WTC11 (cell line): ENCODE data around the gene NUDT22.

Experiments
- ESRRA ChIP-seq: sonication (generic); formaldehyde crosslinking; IDR thresholded peaks from 2 replicates; pipeline ENCODE4 v1.8.1; 2022; ENCODE audit warnings: mild to moderate bottlenecking, missing genetic modification reagents, borderline replicate concordance
- JUN ChIP-seq: sonication (generic); formaldehyde crosslinking; IDR thresholded peaks from 2 replicates; pipeline ENCODE4 v1.8.0; 2023; ENCODE audit warnings: mild to moderate bottlenecking, missing genetic modification reagents
- SP1 ChIP-seq: sonication (generic); formaldehyde crosslinking; conservative IDR thresholded peaks from 2 replicates; pipeline ENCODE4 v1.8.1; 2022; ENCODE audit warnings: missing genetic modification reagents
- ZBTB21 ChIP-seq: sonication (generic); formaldehyde crosslinking; IDR thresholded peaks from 2 replicates; pipeline ENCODE4 v1.8.1; 2023; ENCODE audit warnings: mild to moderate bottlenecking, missing genetic modification reagents, borderline replicate concordance
- ZNF232 ChIP-seq: sonication (generic); formaldehyde crosslinking; IDR thresholded peaks from 2 replicates; pipeline ENCODE4 v1.8.0; 2022; ENCODE audit warnings: mild to moderate bottlenecking, missing genetic modification reagents
- TF ChIP-seq, protein P1 (sequence below): fragments of 200-600 bp; IDR thresholded peaks from 2 replicates; pipeline ENCODE4 v1.8.0; 2022; ENCODE audit warnings: antibody characterized with exemption
- TF ChIP-seq, protein P2 (sequence below): sonication (generic); formaldehyde crosslinking; IDR thresholded peaks from 2 replicates; pipeline ENCODE4 v1.8.1; 2022; ENCODE audit warnings: mild to moderate bottlenecking, moderate library complexity, missing genetic modification reagents
- TF ChIP-seq, protein P3 (sequence below): sonication (generic); formaldehyde crosslinking; IDR thresholded peaks from 2 replicates; pipeline ENCODE4 v1.8.1; 2022; ENCODE audit warnings: missing genetic modification reagents, borderline replicate concordance
- TF ChIP-seq, protein P4 (sequence below): sonication (generic); formaldehyde crosslinking; IDR thresholded peaks from 2 replicates; pipeline ENCODE4 v1.8.0; 2022; ENCODE audit warnings: mild to moderate bottlenecking, missing genetic modification reagents
- TF ChIP-seq, protein P5 (sequence below): fragments of 250-450 bp; sonication (Bioruptor Pico); IDR thresholded peaks from 2 replicates; pipeline ENCODE4 v1.9.0; 2021; ENCODE audit warnings: mild to moderate bottlenecking
- TF ChIP-seq, protein P6 (sequence below): sonication (generic); formaldehyde crosslinking; IDR thresholded peaks from 2 replicates; pipeline ENCODE4 v1.8.1; 2022; ENCODE audit warnings: low read depth, missing genetic modification reagents, borderline replicate concordance
- TF ChIP-seq, protein P7 (sequence below): sonication (generic); formaldehyde crosslinking; IDR thresholded peaks from 2 replicates; pipeline ENCODE4 v1.8.1; 2023; ENCODE audit warnings: mild to moderate bottlenecking, missing genetic modification reagents, moderate library complexity

DNA sequence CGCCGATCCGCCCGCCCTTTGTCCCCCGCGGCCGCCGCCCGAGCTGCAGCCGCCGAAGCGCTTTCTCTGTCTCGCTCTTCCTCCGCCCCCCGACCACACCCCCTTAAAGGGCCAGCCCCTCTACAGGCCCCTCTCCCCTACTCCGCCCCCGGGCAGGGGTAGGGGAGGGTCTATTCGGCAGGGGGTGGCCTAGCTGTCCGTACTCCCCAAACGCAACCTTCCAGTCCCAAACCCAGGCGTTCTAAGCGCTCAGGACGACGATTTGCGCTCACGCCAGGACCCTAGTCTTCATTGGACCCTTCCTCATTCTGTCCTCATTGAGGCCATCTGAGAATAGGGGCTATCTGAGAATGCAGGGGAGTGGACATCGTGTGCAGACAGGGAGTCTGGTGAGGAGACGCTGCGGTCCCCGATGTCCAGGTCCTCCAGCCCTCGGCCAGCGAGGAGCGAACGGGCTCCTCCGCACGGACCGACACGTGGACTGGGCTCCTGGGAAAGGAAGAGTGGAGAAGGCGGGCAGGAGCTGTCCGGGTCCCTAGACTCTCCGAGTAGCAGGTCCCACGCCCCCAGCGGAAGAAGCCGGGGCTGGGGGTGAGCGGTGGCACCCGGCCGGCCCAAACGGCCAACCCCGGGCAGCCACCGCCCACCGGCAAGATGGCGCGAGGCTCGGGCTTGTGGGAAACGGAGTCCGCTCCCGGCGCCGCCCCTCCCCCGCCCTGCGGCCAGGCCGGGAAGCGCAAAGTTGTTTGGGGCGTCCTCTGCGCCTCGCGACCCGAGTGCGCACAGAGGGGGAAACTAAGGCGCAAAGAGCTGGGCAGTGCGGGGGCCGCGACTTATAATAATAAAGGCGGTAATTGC, 21.0 kb downstream of the NUDT22 start, which contains the start of gene PPP1R14B:
- peak; percentile 75 for TF ChIP-seq SP1 (CRISPR knock-in tag)
- TF ChIP-seq JUN (CRISPR knock-in tag) = no peak
- no peak for TF ChIP-seq ZNF232 (CRISPR knock-in tag)
- TF ChIP-seq, protein P1, sequence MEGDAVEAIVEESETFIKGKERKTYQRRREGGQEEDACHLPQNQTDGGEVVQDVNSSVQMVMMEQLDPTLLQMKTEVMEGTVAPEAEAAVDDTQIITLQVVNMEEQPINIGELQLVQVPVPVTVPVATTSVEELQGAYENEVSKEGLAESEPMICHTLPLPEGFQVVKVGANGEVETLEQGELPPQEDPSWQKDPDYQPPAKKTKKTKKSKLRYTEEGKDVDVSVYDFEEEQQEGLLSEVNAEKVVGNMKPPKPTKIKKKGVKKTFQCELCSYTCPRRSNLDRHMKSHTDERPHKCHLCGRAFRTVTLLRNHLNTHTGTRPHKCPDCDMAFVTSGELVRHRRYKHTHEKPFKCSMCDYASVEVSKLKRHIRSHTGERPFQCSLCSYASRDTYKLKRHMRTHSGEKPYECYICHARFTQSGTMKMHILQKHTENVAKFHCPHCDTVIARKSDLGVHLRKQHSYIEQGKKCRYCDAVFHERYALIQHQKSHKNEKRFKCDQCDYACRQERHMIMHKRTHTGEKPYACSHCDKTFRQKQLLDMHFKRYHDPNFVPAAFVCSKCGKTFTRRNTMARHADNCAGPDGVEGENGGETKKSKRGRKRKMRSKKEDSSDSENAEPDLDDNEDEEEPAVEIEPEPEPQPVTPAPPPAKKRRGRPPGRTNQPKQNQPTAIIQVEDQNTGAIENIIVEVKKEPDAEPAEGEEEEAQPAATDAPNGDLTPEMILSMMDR = no peak
- no peak for TF ChIP-seq ESRRA (CRISPR knock-in tag)
- TF ChIP-seq, protein P2, sequence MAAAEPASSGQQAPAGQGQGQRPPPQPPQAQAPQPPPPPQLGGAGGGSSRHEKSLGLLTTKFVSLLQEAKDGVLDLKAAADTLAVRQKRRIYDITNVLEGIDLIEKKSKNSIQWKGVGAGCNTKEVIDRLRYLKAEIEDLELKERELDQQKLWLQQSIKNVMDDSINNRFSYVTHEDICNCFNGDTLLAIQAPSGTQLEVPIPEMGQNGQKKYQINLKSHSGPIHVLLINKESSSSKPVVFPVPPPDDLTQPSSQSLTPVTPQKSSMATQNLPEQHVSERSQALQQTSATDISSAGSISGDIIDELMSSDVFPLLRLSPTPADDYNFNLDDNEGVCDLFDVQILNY (CRISPR knock-in tag) = no peak
- TF ChIP-seq, protein P3, sequence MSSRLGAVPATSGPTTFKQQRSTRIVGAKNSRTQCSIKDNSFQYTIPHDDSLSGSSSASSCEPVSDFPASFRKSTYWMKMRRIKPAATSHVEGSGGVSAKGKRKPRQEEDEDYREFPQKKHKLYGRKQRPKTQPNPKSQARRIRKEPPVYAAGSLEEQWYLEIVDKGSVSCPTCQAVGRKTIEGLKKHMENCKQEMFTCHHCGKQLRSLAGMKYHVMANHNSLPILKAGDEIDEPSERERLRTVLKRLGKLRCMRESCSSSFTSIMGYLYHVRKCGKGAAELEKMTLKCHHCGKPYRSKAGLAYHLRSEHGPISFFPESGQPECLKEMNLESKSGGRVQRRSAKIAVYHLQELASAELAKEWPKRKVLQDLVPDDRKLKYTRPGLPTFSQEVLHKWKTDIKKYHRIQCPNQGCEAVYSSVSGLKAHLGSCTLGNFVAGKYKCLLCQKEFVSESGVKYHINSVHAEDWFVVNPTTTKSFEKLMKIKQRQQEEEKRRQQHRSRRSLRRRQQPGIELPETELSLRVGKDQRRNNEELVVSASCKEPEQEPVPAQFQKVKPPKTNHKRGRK (CRISPR knock-in tag) = no peak
- TF ChIP-seq, protein P4, sequence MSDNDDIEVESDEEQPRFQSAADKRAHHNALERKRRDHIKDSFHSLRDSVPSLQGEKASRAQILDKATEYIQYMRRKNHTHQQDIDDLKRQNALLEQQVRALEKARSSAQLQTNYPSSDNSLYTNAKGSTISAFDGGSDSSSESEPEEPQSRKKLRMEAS (CRISPR knock-in tag) = peak; percentile 77
- TF ChIP-seq, protein P5, sequence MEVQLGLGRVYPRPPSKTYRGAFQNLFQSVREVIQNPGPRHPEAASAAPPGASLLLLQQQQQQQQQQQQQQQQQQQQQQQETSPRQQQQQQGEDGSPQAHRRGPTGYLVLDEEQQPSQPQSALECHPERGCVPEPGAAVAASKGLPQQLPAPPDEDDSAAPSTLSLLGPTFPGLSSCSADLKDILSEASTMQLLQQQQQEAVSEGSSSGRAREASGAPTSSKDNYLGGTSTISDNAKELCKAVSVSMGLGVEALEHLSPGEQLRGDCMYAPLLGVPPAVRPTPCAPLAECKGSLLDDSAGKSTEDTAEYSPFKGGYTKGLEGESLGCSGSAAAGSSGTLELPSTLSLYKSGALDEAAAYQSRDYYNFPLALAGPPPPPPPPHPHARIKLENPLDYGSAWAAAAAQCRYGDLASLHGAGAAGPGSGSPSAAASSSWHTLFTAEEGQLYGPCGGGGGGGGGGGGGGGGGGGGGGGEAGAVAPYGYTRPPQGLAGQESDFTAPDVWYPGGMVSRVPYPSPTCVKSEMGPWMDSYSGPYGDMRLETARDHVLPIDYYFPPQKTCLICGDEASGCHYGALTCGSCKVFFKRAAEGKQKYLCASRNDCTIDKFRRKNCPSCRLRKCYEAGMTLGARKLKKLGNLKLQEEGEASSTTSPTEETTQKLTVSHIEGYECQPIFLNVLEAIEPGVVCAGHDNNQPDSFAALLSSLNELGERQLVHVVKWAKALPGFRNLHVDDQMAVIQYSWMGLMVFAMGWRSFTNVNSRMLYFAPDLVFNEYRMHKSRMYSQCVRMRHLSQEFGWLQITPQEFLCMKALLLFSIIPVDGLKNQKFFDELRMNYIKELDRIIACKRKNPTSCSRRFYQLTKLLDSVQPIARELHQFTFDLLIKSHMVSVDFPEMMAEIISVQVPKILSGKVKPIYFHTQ = 0 out of 2 replicates have a peak, but pooled peaks have one; percentile 63
- peak; percentile 32; the same call in 1 of the 2 replicates for TF ChIP-seq ZBTB21 (CRISPR knock-in tag)
- TF ChIP-seq, protein P6, sequence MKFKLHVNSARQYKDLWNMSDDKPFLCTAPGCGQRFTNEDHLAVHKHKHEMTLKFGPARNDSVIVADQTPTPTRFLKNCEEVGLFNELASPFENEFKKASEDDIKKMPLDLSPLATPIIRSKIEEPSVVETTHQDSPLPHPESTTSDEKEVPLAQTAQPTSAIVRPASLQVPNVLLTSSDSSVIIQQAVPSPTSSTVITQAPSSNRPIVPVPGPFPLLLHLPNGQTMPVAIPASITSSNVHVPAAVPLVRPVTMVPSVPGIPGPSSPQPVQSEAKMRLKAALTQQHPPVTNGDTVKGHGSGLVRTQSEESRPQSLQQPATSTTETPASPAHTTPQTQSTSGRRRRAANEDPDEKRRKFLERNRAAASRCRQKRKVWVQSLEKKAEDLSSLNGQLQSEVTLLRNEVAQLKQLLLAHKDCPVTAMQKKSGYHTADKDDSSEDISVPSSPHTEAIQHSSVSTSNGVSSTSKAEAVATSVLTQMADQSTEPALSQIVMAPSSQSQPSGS (CRISPR knock-in tag) = no peak
- TF ChIP-seq, protein P7, sequence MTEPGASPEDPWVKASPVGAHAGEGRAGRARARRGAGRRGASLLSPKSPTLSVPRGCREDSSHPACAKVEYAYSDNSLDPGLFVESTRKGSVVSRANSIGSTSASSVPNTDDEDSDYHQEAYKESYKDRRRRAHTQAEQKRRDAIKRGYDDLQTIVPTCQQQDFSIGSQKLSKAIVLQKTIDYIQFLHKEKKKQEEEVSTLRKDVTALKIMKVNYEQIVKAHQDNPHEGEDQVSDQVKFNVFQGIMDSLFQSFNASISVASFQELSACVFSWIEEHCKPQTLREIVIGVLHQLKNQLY (CRISPR knock-in tag) = no peak
